ENCODE data around the gene ESYT2. TPM values are rescaled to one million over a fixed set of nuclear protein-coding genes. Genes with fewer than 3 reads are reported as not detected.

The ESYT2 gene
- total RNA-seq, 6 experiments from 2014 or later, result 46.1 to 57.8 (median 52.5) TPM

- H3K9me3 Mint-ChIP-seq, result no peaks in the 10 kb centered on the region
- no peak for TF ChIP-seq CTCF (IDR thresholded peaks at IDR 0.05)
- H3K4me3 Mint-ChIP-seq, result no peak overlapping the region
- DNase-seq, result no peak
- peaks cover 16% of the 10 kb centered on the region for H3K36me3 Mint-ChIP-seq (ENCODE audit: low read depth)
- peak overlapping the region; percentile 55 for H3K27ac Mint-ChIP-seq
- H3K27me3 Mint-ChIP-seq (ENCODE audit: insufficient read depth), result peaks cover 2% of the 10 kb centered on the region; the same call in 1 of the 2 replicates
- H3K4me1 Mint-ChIP-seq (ENCODE audit: low read depth), result peaks cover 59% of the 10 kb centered on the region
Measured at GRCh38 chr7:158811894-158812293, 17.4 kb downstream of the ESYT2 start.

GRCh38 chr7:158811461-158811860 is 17.8 kb downstream of the ESYT2 start:
- Mint-ChIP-seq H3K4me3 (no peak overlapping the region), H3K27ac (peak overlapping the region; percentile 55), H3K9me3 (no peaks in the 10 kb centered on the region), H3K4me1 (ENCODE audit: low read depth) (peaks cover 54% of the 10 kb centered on the region), H3K27me3 (ENCODE audit: insufficient read depth) (peaks cover 2% of the 10 kb centered on the region; the same call in 1 of the 2 replicates), H3K36me3 (ENCODE audit: low read depth) (peaks cover 16% of the 10 kb centered on the region)
- no peak for TF ChIP-seq CTCF (IDR thresholded peaks at IDR 0.05)
- DNase-seq, result no peak

- Mint-ChIP-seq H3K27me3 (ENCODE audit: insufficient read depth) (peaks cover 2% of the 10 kb centered on the region; the same call in 1 of the 2 replicates), H3K4me1 (ENCODE audit: low read depth) (peaks cover 48% of the 10 kb centered on the region), H3K4me3 (no peak overlapping the region), H3K27ac (no peak overlapping the region), H3K9me3 (no peaks in the 10 kb centered on the region), H3K36me3 (ENCODE audit: low read depth) (peaks cover 21% of the 10 kb centered on the region)
- no peak for DNase-seq
- no peak for TF ChIP-seq CTCF (IDR thresholded peaks at IDR 0.05)
Measured at GRCh38 chr7:158810846-158811245, 18.5 kb downstream of the ESYT2 start.

- TF ChIP-seq CTCF (IDR thresholded peaks at IDR 0.05), result no peak
- Mint-ChIP-seq H3K36me3 (ENCODE audit: low read depth) (peaks cover 33% of the 10 kb centered on the region), H3K9me3 (no peaks in the 10 kb centered on the region), H3K4me3 (no peak overlapping the region), H3K27ac (peak overlapping the region; percentile 29; the same call in 1 of the 2 replicates), H3K4me1 (ENCODE audit: low read depth) (peaks cover 39% of the 10 kb centered on the region), H3K27me3 (ENCODE audit: insufficient read depth) (peaks cover 2% of the 10 kb centered on the region; the same call in 1 of the 2 replicates)
- no peak for DNase-seq
Measured at GRCh38 chr7:158809596-158809995, 19.7 kb downstream of the ESYT2 start.

- Mint-ChIP-seq H3K4me1 (ENCODE audit: low read depth) (peaks cover 39% of the 10 kb centered on the region), H3K9me3 (0 out of 2 replicates have a peak, but pooled peaks cover under 1% of the 10 kb centered on the region), H3K36me3 (ENCODE audit: low read depth) (peaks cover 32% of the 10 kb centered on the region), H3K4me3 (no peak overlapping the region), H3K27ac (no peak overlapping the region), H3K27me3 (ENCODE audit: insufficient read depth) (no peaks in the 10 kb centered on the region)
- DNase-seq, result no peak
- no peak for TF ChIP-seq CTCF (IDR thresholded peaks at IDR 0.05)
Measured at GRCh38 chr7:158808126-158808525, 21.2 kb downstream of the ESYT2 start.

- Mint-ChIP-seq H3K36me3 (ENCODE audit: low read depth) (peaks cover 32% of the 10 kb centered on the region), H3K27me3 (ENCODE audit: insufficient read depth) (no peaks in the 10 kb centered on the region), H3K9me3 (peaks cover 4% of the 10 kb centered on the region; the same call in 1 of the 2 replicates), H3K27ac (no peak overlapping the region), H3K4me1 (ENCODE audit: low read depth) (peaks cover 40% of the 10 kb centered on the region), H3K4me3 (no peak overlapping the region)
- no peak for DNase-seq
- TF ChIP-seq CTCF (IDR thresholded peaks at IDR 0.05), result no peak
Measured at GRCh38 chr7:158805937-158806336, 23.4 kb downstream of the ESYT2 start.

Measured in HFFc6 (cell line).